Measurements from ENCODE around the gene PTHLH.

GRCh38 chr12:27968972-27969623 lies 3.4 kb downstream of the PTHLH start:
- TF ChIP-seq CTCF (IDR thresholded peaks at IDR 0.05) (peak; percentile 15; the same call in 1 of the 2 replicates), POLR2AphosphoS5 (IDR thresholded peaks at IDR 0.05; ENCODE audit: low read depth, low read length) (no peak), REST (IDR thresholded peaks at IDR 0.05; ENCODE audit: insufficient read depth in 1 of 2, low read depth in 2 of 2, low read length in 1 of 2) (no peak), SIN3A (IDR thresholded peaks at IDR 0.05; ENCODE audit: borderline replicate concordance, insufficient read depth, low read depth, low read length) (no peak), TCF7L2 (IDR thresholded peaks at IDR 0.05; ENCODE audit: low read depth, low read length) (no peak)

All from Panc1 (cell line).